ENCODE measurements around the gene SMYD5. TPM values are rescaled to one million over a fixed set of nuclear protein-coding genes. Genes with fewer than 3 reads are reported as not detected.
A peak's percentile ranks its signal among the peaks of the same experiment; 100 is the strongest.
"Not testable (repeated sequence)": the region's sequence is repeated elsewhere in the genome, so short reads cannot be mapped to it uniquely, and the experiment has no call there.

The SMYD5 gene
- total RNA-seq, 4 donors from 2014 or later: 14.6 to 27.0 (median 14.9) TPM

- no peak for DNase-seq (ENCODE audit: low spot score)
- no peak for ATAC-seq (ENCODE audit: low FRiP score)
- TF ChIP-seq CTCF (IDR thresholded peaks at IDR 0.05): no peak
Observed at GRCh38 chr2:73197579-73197978, 16.5 kb upstream of the SMYD5 start.

- DNase-seq (ENCODE audit: low spot score); ATAC-seq (ENCODE audit: low FRiP score): not testable (repeated sequence)
Observed at GRCh38 chr2:73200281-73200680, 13.8 kb upstream of the SMYD5 start.

- ATAC-seq (ENCODE audit: low FRiP score) (peak; percentile 67), DNase-seq (ENCODE audit: low spot score) (no peak)
- no peak for TF ChIP-seq CTCF (IDR thresholded peaks at IDR 0.05)
Observed at GRCh38 chr2:73202156-73203054, 11.6 kb upstream of the SMYD5 start, which contains the start of gene NOTO. NOTO (plus strand) TSS chr2:73202574; CDS start chr2:73202667, 93 bp downstream.

- no peak for ATAC-seq (ENCODE audit: low FRiP score)
- no peak for TF ChIP-seq CTCF (IDR thresholded peaks at IDR 0.05)
- no peak for DNase-seq (ENCODE audit: low spot score)
Observed at GRCh38 chr2:73203055-73203681, 10.9 kb upstream of the SMYD5 start.

GRCh38 chr2:73205611-73206010 lies 8.4 kb upstream of the SMYD5 start:
- TF ChIP-seq CTCF (IDR thresholded peaks at IDR 0.05): no peak
- ATAC-seq (ENCODE audit: low FRiP score): no peak
- no peak for DNase-seq (ENCODE audit: low spot score)

- no peak for TF ChIP-seq CTCF (IDR thresholded peaks at IDR 0.05)
- DNase-seq (ENCODE audit: low spot score) (no peak), ATAC-seq (ENCODE audit: low FRiP score) (no peak)
Observed at GRCh38 chr2:73208258-73208657, 5.8 kb upstream of the SMYD5 start.

- DNase-seq (ENCODE audit: low spot score) (no peak), ATAC-seq (ENCODE audit: low FRiP score) (no peak)
- no peak for TF ChIP-seq CTCF (IDR thresholded peaks at IDR 0.05)
Observed at GRCh38 chr2:73210019-73210418, 4.0 kb upstream of the SMYD5 start.
